CD4-positive, CD25-positive, alpha-beta regulatory T cell (primary cell): Measurements from ENCODE around the gene CTSC. TPM values are rescaled to one million over a fixed set of nuclear protein-coding genes. Genes with fewer than 3 reads are reported as not detected.

Source experiments
- ATAC-seq, 2 donors: fragments of 150-1000 bp; cut with Tn5 transposase; one replicate each; pipeline ENCODE4 v1.10.0; 2021; ENCODE audit warnings: low read depth in 2 of 2, moderate number of reproducible peaks in 2 of 2, moderate library complexity in 1 of 2
- DNase-seq, 3 donors: peaks; one replicate each; pipeline versions ENCODE4 v3.0.0 to v3.0.0-alpha.2; 2012 to 2022; ENCODE audit warnings: mixed read lengths in 1 of 3
- H3K27ac ChIP-seq: one replicate; pipeline ENCODE4 v1.7.0; 2013; ENCODE audit warnings: mild to moderate bottlenecking, low read length; ENCODE audit not compliant: insufficient read depth, poor library complexity, severe bottlenecking
- H3K27me3 ChIP-seq: one replicate; pipeline ENCODE4 v1.7.0; 2013; ENCODE audit warnings: low read length; ENCODE audit not compliant: control insufficient read depth, insufficient read depth
- H3K36me3 ChIP-seq: one replicate; pipeline ENCODE4 v1.7.0; 2013; ENCODE audit warnings: mild to moderate bottlenecking, low read length, moderate library complexity; ENCODE audit not compliant: control insufficient read depth, insufficient read depth
- H3K4me1 ChIP-seq: 2 replicates; pipeline ENCODE4 v1.7.0; 2013; ENCODE audit warnings: mild to moderate bottlenecking, low read length; ENCODE audit not compliant: insufficient read depth, control insufficient read depth, poor library complexity, severe bottlenecking
- H3K4me3 ChIP-seq: one replicate; pipeline ENCODE4 v1.7.0; 2013; ENCODE audit warnings: low read depth, mild to moderate bottlenecking, low read length, moderate library complexity
- H3K9me3 ChIP-seq, 2 experiments: 1 replicate in 1 of 2; 2 replicates in 1 of 2; pipeline ENCODE4 v1.7.0; 2013; ENCODE audit warnings: low read length in 2 of 2, mild to moderate bottlenecking in 1 of 2, moderate library complexity in 1 of 2; ENCODE audit not compliant: control insufficient read depth in 2 of 2
- H3K27ac Mint-ChIP-seq, 3 donors: one replicate each; pipeline ENCODE4 v1.8.0; 2020 to 2022; ENCODE audit warnings: mild to moderate bottlenecking in 3 of 3, mixed read lengths in 3 of 3, moderate library complexity in 2 of 3
- H3K27me3 Mint-ChIP-seq: one replicate; pipeline ENCODE4 v1.8.0; 2022; ENCODE audit warnings: mild to moderate bottlenecking, mixed read lengths
- H3K36me3 Mint-ChIP-seq: one replicate; pipeline ENCODE4 v1.8.0; 2020; ENCODE audit warnings: mixed read lengths
- H3K4me1 Mint-ChIP-seq, 4 donors: one replicate each; pipeline ENCODE4 v1.8.0; 2020 to 2022; ENCODE audit warnings: mixed read lengths in 4 of 4, mild to moderate bottlenecking in 1 of 4
- H3K4me3 Mint-ChIP-seq, 4 donors: one replicate each; pipeline ENCODE4 v1.8.0; 2020 to 2022; ENCODE audit warnings: mild to moderate bottlenecking in 4 of 4, mixed read lengths in 4 of 4, moderate library complexity in 3 of 4
- H3K9me3 Mint-ChIP-seq, 7 donors: one replicate each; pipeline ENCODE4 v1.8.0; 2020 to 2022; ENCODE audit warnings: mixed read lengths in 7 of 7, mild to moderate bottlenecking in 3 of 7, moderate library complexity in 2 of 7
- polyA plus RNA-seq, 4 donors: library from polyadenylated mRNA; unstranded; fragments of 300-500 nt; fragmentation: Illumina TruSeq; gene quantifications; one replicate each; pipeline ENCODE4 v1.2.3, GENCODE V29; 2021
- total RNA-seq: library from RNA; stranded (reverse); gene quantifications from one replicate; pipeline ENCODE4 v1.2.3, GENCODE V29; 2022

Gene CTSC
- total and polyA plus RNA-seq, 5 donors from 2014 or later, result 88.8 to 306 (median 206) TPM

DNA sequence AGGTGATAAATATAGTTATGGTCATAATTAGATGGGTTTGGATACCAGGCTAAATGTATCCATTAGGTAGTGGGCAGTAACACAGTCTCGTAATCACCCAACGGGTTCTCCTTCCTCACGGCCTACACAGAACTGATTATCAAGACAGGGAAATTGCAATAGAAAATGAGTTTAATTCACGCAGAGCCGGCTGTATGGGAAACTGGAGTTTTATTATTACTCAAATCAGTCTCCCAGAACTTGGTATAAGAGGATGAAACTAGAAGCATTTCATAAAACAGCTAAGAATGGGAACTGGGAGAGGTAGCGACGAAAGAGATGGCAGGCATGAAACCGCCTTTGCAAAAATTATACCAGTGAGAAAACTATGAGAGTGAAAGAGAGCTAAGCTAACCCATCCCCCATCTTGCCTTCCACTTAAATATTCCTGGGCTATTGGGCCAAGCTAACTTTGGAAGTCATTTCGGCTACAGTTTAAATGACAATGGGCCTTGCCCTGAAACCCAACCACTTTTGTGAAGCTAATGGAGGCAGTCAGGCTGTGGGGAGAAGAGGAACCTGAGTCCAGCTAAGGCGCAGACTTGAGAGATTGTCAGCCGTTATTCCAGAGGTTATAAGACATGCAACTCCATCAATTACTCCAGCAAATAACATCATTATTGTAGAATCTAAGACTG, 29.6 kb downstream of the CTSC start:
- Histone ChIP-seq H3K27ac (no peak overlapping the region), H3K9me3 (no peaks in the 10 kb centered on the region), H3K27me3 (no peaks in the 10 kb centered on the region), H3K4me3 (no peak overlapping the region), H3K36me3 (peaks cover 45% of the 10 kb centered on the region), H3K4me1 (peaks cover 3% of the 10 kb centered on the region)
- peaks cover 78% of the 10 kb centered on the region for H3K36me3 Mint-ChIP-seq
- DNase-seq (no peak), ATAC-seq (no peak)
- peaks cover 0 to 4% (median 0%) of the 10 kb centered on the region in 7 donors for H3K9me3 Mint-ChIP-seq
- no peak overlapping the region for H3K27ac Mint-ChIP-seq
- H3K27me3 Mint-ChIP-seq, result no peaks in the 10 kb centered on the region
- peaks cover 24 to 59% (median 48%) of the 10 kb centered on the region in 4 donors for H3K4me1 Mint-ChIP-seq
- H3K4me3 Mint-ChIP-seq, result no peak overlapping the region

DNA sequence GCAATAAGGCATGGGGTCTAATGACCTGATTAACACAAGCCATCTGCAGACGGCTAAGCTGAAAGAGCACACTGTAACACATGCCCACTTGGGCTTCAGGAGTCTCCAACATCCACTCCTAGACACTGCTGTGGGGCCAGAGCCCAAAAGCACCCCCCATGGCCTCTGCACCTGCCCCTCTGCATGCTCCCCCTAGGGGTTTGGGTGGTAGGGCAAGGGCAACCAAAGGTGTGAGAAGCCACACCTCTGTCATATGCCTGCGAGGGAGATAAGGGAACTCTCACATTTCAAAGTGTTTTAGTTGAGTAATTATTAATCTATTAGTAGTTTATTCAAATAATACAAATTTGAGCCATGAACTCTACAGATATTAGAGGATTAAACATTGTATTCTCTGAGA, 30.8 kb downstream of the CTSC start:
- no peak overlapping the region for H3K27ac ChIP-seq
- DNase-seq, result no peak
- ATAC-seq, result no peak
- Mint-ChIP-seq H3K27ac (no peak overlapping the region), H3K4me3 (no peak overlapping the region), H3K27me3 (no peaks in the 10 kb centered on the region), H3K4me1 (peaks cover 27 to 58% (median 52%) of the 10 kb centered on the region in 4 donors), H3K9me3 (peaks cover 0 to 4% (median 0%) of the 10 kb centered on the region in 7 donors), H3K36me3 (peaks cover 74% of the 10 kb centered on the region)
- no peak overlapping the region for H3K4me3 ChIP-seq
- H3K27me3 ChIP-seq, result no peaks in the 10 kb centered on the region
- H3K9me3 ChIP-seq, result no peaks in the 10 kb centered on the region
- H3K36me3 ChIP-seq, result peaks cover 45% of the 10 kb centered on the region
- H3K4me1 ChIP-seq, result peaks cover 3% of the 10 kb centered on the region

DNA sequence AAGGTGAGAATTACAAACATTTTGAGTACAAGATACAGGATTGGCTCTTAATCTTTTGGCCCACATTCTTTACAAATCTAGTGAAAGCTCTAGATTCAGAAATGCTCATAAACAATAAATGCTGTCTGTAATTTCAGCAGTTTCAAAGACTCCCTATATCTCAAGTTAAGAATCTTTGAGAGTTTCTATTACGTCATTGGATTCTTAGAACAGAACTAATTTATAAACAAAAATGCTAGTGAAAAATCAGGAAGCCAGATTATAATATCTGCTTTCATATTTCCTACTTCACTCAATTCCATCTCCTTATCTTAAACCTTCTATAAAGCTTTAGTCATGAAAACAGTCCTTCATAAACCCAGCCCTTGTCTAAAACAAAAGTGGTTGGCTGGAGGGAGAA, 32.1 kb downstream of the CTSC start:
- peaks cover 78% of the 10 kb centered on the region for H3K36me3 Mint-ChIP-seq
- peak overlapping the region in 2 of 3 donors; percentile 64 to 82 for H3K27ac Mint-ChIP-seq
- H3K4me3 Mint-ChIP-seq, result no peak overlapping the region
- DNase-seq, result no peak
- H3K4me1 ChIP-seq, result peaks cover 6% of the 10 kb centered on the region
- no peaks in the 10 kb centered on the region for H3K27me3 ChIP-seq
- peaks cover 0 to 4% (median 0%) of the 10 kb centered on the region in 7 donors for H3K9me3 Mint-ChIP-seq
- H3K36me3 ChIP-seq, result peaks cover 45% of the 10 kb centered on the region
- H3K4me1 Mint-ChIP-seq, result peaks cover 28 to 59% (median 55%) of the 10 kb centered on the region in 4 donors
- no peak overlapping the region for H3K27ac ChIP-seq
- ATAC-seq, result no peak
- H3K27me3 Mint-ChIP-seq, result no peaks in the 10 kb centered on the region
- H3K9me3 ChIP-seq, result no peaks in the 10 kb centered on the region
- no peak overlapping the region for H3K4me3 ChIP-seq

DNA sequence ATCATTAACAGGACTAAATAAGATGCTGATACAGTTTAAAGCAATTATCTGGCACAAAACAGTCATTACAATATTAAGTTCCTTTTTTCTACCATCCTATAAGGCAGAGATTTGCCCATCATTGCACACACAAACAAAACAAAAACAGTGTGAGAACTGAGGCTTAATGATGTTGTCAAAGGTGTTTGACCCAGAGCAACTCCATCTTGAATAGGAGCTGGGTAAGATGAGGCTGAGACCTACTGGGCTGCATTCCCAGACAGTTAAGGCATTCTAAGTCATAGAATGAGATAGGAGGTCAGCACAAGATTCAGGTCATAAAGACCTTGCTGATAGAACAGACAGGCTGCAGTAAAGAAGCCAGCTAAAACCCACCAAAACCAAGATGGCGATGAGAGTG, 33.2 kb downstream of the CTSC start:
- H3K27ac ChIP-seq, result no peak overlapping the region
- H3K27me3 ChIP-seq, result no peaks in the 10 kb centered on the region
- Mint-ChIP-seq H3K4me3 (no peak overlapping the region), H3K9me3 (peaks cover 0 to 4% (median 0%) of the 10 kb centered on the region in 7 donors), H3K4me1 (peaks cover 27 to 58% (median 51%) of the 10 kb centered on the region in 4 donors), H3K27ac (peak overlapping the region; percentile 11 to 77 (median 72)), H3K36me3 (peaks cover 87% of the 10 kb centered on the region), H3K27me3 (no peaks in the 10 kb centered on the region)
- H3K4me1 ChIP-seq, result peaks cover 6% of the 10 kb centered on the region
- no peaks in the 10 kb centered on the region for H3K9me3 ChIP-seq
- H3K36me3 ChIP-seq, result peaks cover 44% of the 10 kb centered on the region
- ATAC-seq (no peak), DNase-seq (no peak)
- no peak overlapping the region for H3K4me3 ChIP-seq

DNA sequence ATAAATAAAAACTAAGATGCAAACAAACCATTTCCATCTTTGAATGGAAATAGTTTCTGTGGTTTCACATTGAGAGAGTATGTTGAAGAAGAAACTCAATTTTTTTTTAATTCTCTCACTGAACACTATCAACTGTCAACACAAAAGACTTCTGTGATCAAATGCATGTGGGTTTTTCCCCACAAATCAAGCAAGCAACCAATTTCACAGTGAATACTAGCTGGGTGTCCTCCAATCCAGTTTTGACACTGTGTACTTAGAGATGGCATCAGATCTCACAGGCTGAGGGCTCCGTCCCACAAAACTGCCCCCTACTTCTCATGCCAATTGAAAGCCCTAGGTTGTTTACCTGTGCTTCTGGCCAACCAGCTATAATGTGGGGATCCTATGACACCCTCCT, 34.5 kb downstream of the CTSC start:
- H3K36me3 ChIP-seq, result peaks cover 37% of the 10 kb centered on the region
- ATAC-seq (no peak), DNase-seq (no peak)
- H3K4me3 ChIP-seq, result no peak overlapping the region
- H3K9me3 ChIP-seq, result no peaks in the 10 kb centered on the region
- Mint-ChIP-seq H3K4me1 (peaks cover 32 to 64% (median 55%) of the 10 kb centered on the region in 4 donors), H3K9me3 (peaks cover 0 to 4% (median 0%) of the 10 kb centered on the region in 7 donors), H3K4me3 (peak overlapping the region in 1 of 4 donors; percentile 52), H3K27ac (peak overlapping the region in 2 of 3 donors; percentile 26 to 77), H3K36me3 (peaks cover 88% of the 10 kb centered on the region), H3K27me3 (no peaks in the 10 kb centered on the region)
- peaks cover 10% of the 10 kb centered on the region for H3K4me1 ChIP-seq
- H3K27ac ChIP-seq, result peak overlapping the region; percentile 6
- no peaks in the 10 kb centered on the region for H3K27me3 ChIP-seq

DNA sequence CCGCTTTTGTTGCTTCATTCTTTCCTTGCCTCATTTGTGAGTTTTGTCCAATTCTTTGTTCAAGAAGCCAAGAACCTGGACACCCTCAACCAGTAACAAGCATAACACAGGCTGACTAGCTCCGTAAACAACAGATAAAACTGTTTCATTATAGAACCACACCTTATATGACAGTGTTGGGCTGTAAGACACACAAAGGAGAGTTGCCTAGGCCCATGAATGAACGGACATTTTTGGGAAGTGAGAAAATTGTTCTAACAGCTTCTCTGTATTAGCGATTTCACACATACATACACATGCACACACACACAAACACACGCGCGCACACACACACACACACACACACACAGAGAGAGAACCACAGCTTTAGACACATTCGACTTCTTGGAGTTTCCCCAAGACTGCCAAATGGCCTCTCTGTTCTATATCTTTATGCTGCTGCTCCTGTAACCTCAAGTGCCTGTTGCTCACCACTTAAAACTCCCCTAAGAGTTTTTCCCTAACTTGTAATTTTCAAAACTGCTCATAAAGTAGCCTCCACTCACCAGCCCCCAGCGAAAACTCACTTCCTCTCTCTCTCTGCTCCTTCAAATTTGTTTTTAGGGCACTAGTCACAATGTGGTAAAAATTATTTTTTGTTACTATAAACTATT, 35.9 kb downstream of the CTSC start:
- Histone ChIP-seq H3K27me3 (no peaks in the 10 kb centered on the region), H3K4me3 (peak overlapping the region; percentile 56), H3K27ac (peak overlapping the region; percentile 49), H3K4me1 (peaks cover 10% of the 10 kb centered on the region), H3K9me3 (no peaks in the 10 kb centered on the region), H3K36me3 (peaks cover 37% of the 10 kb centered on the region)
- peak overlapping the region in 3 of 4 donors; percentile 20 to 68 (median 56) for H3K4me3 Mint-ChIP-seq
- peaks cover 92% of the 10 kb centered on the region for H3K36me3 Mint-ChIP-seq
- peaks cover 36 to 78% (median 58%) of the 10 kb centered on the region in 4 donors for H3K4me1 Mint-ChIP-seq
- no peaks in the 10 kb centered on the region for H3K27me3 Mint-ChIP-seq
- ATAC-seq, result peak; percentile 29 to 48
- H3K9me3 Mint-ChIP-seq, result peaks cover 0 to 4% (median 0%) of the 10 kb centered on the region in 7 donors
- peak in 1 of 3 donors; percentile 17 for DNase-seq
- H3K27ac Mint-ChIP-seq, result peak overlapping the region; percentile 37 to 89 (median 78)

DNA sequence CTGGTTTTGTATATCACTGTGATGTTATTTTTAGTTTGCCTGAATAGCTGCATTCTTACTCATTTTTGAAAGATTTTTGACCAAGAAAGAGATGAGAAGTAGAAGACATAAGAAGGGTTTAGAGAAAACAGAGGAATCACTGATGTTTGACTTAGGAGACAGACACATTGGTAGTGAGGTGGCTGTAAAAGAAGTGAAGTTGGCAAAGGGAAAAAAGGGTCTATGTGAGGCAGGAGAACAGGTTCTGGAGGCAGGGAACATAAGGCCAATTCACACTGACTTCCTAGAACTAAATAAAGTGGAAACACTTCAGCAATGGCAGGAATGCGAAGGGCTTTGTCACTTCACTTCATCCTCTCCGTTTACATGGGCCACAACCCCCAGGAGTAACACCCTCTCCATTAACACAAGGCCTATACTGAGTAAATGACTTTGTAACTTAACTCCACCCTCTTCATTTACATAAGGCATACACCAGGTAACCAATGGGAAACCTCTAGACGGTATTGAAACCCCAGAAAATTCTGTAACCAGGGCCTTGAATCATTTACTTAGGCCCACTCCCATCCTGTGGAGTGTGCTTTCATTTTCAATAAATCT, 36.5 kb downstream of the CTSC start:
- Histone ChIP-seq H3K36me3 (peaks cover 38% of the 10 kb centered on the region), H3K9me3 (no peaks in the 10 kb centered on the region), H3K27me3 (no peaks in the 10 kb centered on the region), H3K27ac (peak overlapping the region; percentile 49), H3K4me1 (peaks cover 10% of the 10 kb centered on the region), H3K4me3 (peak overlapping the region; percentile 56)
- ATAC-seq (peak; percentile 46 to 51), DNase-seq (peak in 1 of 3 donors; percentile 61)
- peaks cover 36 to 75% (median 54%) of the 10 kb centered on the region in 4 donors for H3K4me1 Mint-ChIP-seq
- no peaks in the 10 kb centered on the region for H3K27me3 Mint-ChIP-seq
- H3K27ac Mint-ChIP-seq, result peak overlapping the region; percentile 37 to 89 (median 82)
- H3K36me3 Mint-ChIP-seq, result peaks cover 89% of the 10 kb centered on the region
- peak overlapping the region in 3 of 4 donors; percentile 2 to 68 (median 16) for H3K4me3 Mint-ChIP-seq
- H3K9me3 Mint-ChIP-seq, result peaks cover 0 to 3% (median 0%) of the 10 kb centered on the region in 7 donors
